T-helper 17 cell (primary cell): Measurements from ENCODE around the gene KRT74. TPM values are rescaled to one million over a fixed set of nuclear protein-coding genes. Genes with fewer than 3 reads are reported as not detected.

Experiments
- ATAC-seq: fragments of 150-1000 bp; cut with Tn5 transposase; 2 replicates; pipeline ENCODE4 v1.10.0; 2021; ENCODE audit warnings: mild to moderate bottlenecking, moderate library complexity
- DNase-seq, 3 donors: peaks; one replicate each; pipeline versions ENCODE4 v3.0.0 to v3.0.0-alpha.2; 2020 to 2021
- H3K9me3 ChIP-seq: one replicate; pipeline ENCODE4 v1.7.0; 2013; ENCODE audit warnings: low read length, mild to moderate bottlenecking; ENCODE audit not compliant: control insufficient read depth, poor library complexity, severe bottlenecking
- H3K27ac Mint-ChIP-seq: one replicate; pipeline ENCODE4 v1.8.0; 2022; ENCODE audit warnings: mild to moderate bottlenecking, moderate library complexity, mixed read lengths
- H3K27me3 Mint-ChIP-seq: one replicate; pipeline ENCODE4 v1.8.0; 2022; ENCODE audit warnings: mixed read lengths
- H3K36me3 Mint-ChIP-seq: one replicate; pipeline ENCODE4 v1.8.0; 2022; ENCODE audit warnings: low read depth, mixed read lengths
- H3K4me1 Mint-ChIP-seq: one replicate; pipeline ENCODE4 v1.8.0; 2022; ENCODE audit warnings: mild to moderate bottlenecking, mixed read lengths
- H3K4me3 Mint-ChIP-seq: one replicate; pipeline ENCODE4 v1.8.0; 2022; ENCODE audit warnings: mild to moderate bottlenecking, moderate library complexity, mixed read lengths
- total RNA-seq, 4 donors: library from RNA in 2 of 4; stranded (reverse) in 2 of 4; gene quantifications; one replicate each; pipeline ENCODE4 v1.2.3 and lab custom pipeline; 2022 to 2026

Gene KRT74
- total RNA-seq, 2 donors from 2014 or later = not detected

DNA sequence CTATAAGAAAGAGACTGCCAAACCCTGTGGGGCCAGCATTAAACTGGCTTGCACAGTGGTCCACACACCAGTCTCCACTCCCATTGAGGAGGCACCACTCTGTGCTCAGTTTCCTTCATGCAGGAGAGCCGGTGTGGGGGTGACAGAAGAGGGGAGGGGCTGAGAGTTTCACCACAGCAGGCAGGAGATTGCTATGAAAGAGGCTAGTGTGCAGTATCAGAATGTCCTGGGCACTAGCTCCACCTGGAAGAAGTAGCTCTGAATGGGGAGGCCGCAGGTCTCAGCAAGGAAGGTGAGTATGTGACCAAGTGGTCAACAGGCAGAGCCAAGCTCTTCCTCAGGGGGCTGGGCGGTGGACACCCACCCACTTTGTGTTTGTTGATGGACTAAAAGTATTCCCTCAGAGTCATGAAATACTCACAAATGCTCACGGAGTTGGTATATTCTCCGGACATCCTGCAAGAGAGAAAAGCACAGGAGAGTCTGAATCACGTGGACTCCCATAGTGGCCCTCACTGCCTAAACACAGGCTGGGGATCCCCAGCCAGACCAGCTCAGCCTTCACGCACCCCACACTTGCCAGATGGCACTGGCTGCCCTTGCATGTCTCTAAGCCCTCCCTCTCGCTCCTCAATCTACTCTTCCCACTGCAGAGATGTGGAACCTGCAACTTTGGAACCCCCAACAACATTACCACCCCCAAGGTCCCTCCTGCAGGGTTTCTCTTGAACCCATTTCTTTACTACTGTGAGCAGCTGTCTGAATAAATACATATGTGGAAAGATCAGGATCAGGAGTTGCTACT, 35.4 kb upstream of the KRT74 start:
- peaks cover 25% of the 10 kb centered on the region for H3K27me3 Mint-ChIP-seq
- no peaks in the 10 kb centered on the region for H3K9me3 ChIP-seq
- H3K27ac Mint-ChIP-seq = no peak overlapping the region
- DNase-seq (no peak), ATAC-seq (no peak)
- H3K4me3 Mint-ChIP-seq = no peak overlapping the region
- peaks cover 2% of the 10 kb centered on the region for H3K36me3 Mint-ChIP-seq
- peaks cover 31% of the 10 kb centered on the region for H3K4me1 Mint-ChIP-seq

DNA sequence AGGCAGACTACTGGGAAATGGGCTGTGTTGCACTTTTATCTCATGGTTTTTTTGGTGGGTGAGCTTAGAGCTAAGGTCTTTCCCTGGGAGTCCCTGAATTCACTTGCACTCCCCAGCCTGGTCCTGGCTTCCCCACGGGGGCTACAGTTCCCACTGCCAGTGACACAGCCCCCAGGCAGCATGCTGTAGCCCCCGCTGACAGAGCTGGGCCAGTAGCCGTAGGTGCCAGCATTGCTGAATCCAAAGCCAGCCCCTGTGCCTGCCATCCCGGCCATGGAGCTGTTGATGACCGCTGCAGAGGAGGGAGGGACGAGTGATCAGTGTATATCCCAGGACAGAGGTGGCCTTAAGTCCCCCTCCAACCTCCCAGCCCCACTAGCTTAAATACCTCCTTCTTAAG, 34.5 kb upstream of the KRT74 start:
- H3K27ac Mint-ChIP-seq = peak overlapping the region; percentile 61
- H3K9me3 ChIP-seq = no peaks in the 10 kb centered on the region
- H3K4me1 Mint-ChIP-seq = peaks cover 28% of the 10 kb centered on the region
- peaks cover 26% of the 10 kb centered on the region for H3K27me3 Mint-ChIP-seq
- no peak for DNase-seq
- H3K4me3 Mint-ChIP-seq = no peak overlapping the region
- ATAC-seq = no peak
- peaks cover 2% of the 10 kb centered on the region for H3K36me3 Mint-ChIP-seq

DNA sequence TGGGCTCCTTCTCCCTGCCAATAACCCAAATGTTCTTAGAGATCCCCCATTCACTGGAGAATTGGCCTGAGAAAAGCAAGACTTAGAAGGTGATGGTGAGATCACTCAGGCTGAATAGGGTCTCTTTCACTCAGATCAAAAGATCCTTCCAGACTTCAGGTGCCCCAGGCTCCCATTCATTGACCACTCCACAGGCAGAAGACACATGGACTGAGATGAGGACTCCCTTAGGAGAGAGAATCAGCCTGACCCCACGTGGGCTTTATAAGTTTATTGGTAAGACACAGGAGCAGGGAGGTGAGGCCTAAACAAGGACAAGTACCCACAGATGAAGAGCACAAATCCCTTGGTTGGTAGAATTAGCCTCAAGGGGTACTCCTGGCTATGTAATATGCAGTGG, 33.7 kb upstream of the KRT74 start:
- ATAC-seq = no peak
- DNase-seq = no peak
- peaks cover 32% of the 10 kb centered on the region for H3K4me1 Mint-ChIP-seq
- peaks cover 34% of the 10 kb centered on the region for H3K27me3 Mint-ChIP-seq
- peak overlapping the region; percentile 61 for H3K27ac Mint-ChIP-seq
- H3K9me3 ChIP-seq = no peaks in the 10 kb centered on the region
- H3K36me3 Mint-ChIP-seq = peaks cover 2% of the 10 kb centered on the region
- H3K4me3 Mint-ChIP-seq = peak overlapping the region; percentile 10

DNA sequence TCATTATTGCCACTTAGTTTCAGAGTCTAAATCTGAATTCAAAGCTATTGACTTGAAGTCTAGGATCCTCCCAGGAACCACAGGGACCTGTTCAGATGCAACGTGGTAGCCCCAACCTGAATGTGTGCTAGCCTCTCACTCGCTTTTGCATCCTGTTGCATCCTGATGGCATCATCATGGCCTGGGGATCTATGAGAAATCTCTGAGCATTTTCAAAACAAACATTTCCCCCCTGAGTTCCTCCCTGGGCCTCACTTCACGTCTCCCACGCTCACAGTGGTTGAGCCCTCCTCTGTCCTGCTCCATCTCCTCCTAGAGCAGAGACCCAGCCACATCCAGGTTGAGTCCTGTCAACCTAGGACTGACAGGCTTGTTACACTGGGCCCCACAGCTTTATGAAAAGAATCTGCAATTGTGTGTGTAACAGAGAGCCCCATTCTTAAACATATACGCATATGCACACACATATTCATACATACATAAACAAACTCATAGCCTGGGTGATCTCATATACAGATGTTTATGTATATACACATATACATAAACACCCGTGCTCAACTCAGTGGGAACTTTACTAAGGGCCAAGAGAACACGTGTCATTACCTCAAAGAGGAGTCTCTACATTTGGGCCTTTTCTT, 33.1 kb upstream of the KRT74 start:
- DNase-seq (no peak), ATAC-seq (no peak)
- Mint-ChIP-seq H3K36me3 (peaks cover 2% of the 10 kb centered on the region), H3K27me3 (peaks cover 33% of the 10 kb centered on the region), H3K4me1 (peaks cover 32% of the 10 kb centered on the region), H3K4me3 (no peak overlapping the region), H3K27ac (no peak overlapping the region)
- no peaks in the 10 kb centered on the region for H3K9me3 ChIP-seq

DNA sequence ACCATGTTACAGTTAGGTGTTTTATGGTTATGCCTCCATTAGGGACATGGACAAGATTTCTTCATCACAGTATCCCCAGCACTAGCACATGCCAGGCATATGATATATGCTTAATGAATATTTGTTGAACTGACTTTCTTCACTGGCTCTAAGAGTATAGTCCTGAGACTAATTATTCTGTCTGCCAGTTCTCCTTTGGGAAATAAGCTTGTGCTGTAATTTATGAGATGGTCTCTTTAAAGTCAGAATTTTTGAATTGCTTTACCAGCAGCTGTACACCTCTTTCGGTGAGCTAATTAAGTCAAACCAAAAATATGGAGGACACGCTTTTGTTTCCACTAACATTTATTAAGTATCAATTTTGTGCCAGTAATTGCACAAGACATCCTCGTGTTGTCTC, 32.5 kb upstream of the KRT74 start:
- no peak overlapping the region for H3K27ac Mint-ChIP-seq
- no peak for DNase-seq
- H3K4me3 Mint-ChIP-seq = peak overlapping the region; percentile 1
- H3K36me3 Mint-ChIP-seq = peaks cover 2% of the 10 kb centered on the region
- no peak for ATAC-seq
- H3K4me1 Mint-ChIP-seq = peaks cover 29% of the 10 kb centered on the region
- H3K27me3 Mint-ChIP-seq = peaks cover 33% of the 10 kb centered on the region
- no peaks in the 10 kb centered on the region for H3K9me3 ChIP-seq

DNA sequence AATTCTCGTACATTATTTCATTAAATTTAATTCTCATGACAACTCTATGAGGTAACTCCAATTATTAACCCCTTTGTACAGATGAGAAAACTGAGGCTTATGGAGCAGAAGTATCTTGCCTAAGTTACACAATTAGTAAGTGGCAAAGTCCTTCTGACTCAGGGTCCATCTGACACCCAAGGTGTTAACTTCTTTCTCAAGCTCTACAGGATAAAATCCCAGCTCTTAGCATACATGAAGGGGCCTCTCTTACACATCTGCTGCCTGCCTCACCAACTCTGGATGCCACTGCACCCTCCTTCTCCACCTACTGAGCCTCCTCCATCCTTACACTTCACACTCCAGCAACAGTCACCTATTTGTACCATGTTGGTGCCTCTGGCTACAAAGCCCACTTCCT, 31.9 kb upstream of the KRT74 start:
- H3K36me3 Mint-ChIP-seq = peaks cover 2% of the 10 kb centered on the region
- no peak overlapping the region for H3K27ac Mint-ChIP-seq
- peaks cover 33% of the 10 kb centered on the region for H3K27me3 Mint-ChIP-seq
- H3K4me1 Mint-ChIP-seq = peaks cover 25% of the 10 kb centered on the region
- ATAC-seq (no peak), DNase-seq (no peak)
- peak overlapping the region; percentile 1 for H3K4me3 Mint-ChIP-seq
- H3K9me3 ChIP-seq = no peaks in the 10 kb centered on the region

DNA sequence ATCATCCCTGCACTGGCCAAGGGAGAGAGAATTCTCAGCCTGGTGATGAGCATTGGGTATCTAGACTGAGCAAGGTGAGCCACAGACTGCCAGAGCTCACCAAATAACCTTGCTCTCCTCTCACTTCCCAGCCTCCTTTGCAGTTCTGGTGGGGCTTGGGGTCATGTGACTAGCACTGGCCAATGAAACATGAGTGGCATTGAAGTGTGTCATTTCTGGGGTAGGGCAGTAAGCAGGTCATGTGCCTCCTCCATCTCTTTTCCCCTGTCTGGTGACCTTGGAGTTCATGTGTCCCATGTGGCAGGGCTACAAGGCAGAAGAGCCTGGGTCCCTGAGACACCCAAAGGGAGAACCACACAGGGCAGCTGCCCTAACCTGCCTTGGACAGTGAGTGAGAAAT, 31.2 kb upstream of the KRT74 start:
- DNase-seq (no peak), ATAC-seq (no peak)
- H3K9me3 ChIP-seq = no peaks in the 10 kb centered on the region
- Mint-ChIP-seq H3K27ac (peak overlapping the region; percentile 43), H3K4me3 (no peak overlapping the region), H3K4me1 (peaks cover 25% of the 10 kb centered on the region), H3K36me3 (peaks cover 5% of the 10 kb centered on the region), H3K27me3 (peaks cover 40% of the 10 kb centered on the region)

DNA sequence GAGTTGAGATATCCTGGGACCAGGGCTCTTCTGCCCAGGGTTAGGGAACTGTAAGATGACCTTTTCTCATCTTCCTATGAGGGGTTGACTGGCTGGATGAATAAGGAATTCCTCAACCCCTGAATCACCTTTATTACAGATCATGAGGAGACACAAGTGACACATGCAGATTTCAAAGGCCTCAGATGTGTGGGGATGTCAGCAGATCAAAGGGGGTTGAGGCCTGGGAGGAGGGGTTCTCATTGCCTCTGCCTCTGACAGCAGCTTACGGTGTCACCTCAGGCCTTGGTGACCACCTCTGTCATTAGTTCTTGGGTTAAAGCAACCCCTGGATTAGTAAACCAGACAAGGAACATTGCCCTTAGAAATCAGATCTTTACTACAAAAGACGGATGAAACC, 29.7 kb upstream of the KRT74 start:
- Mint-ChIP-seq H3K36me3 (peaks cover 5% of the 10 kb centered on the region), H3K27me3 (peaks cover 47% of the 10 kb centered on the region), H3K27ac (peak overlapping the region; percentile 48), H3K4me1 (peaks cover 20% of the 10 kb centered on the region), H3K4me3 (no peak overlapping the region)
- no peaks in the 10 kb centered on the region for H3K9me3 ChIP-seq
- DNase-seq (no peak), ATAC-seq (peak; percentile 36)

DNA sequence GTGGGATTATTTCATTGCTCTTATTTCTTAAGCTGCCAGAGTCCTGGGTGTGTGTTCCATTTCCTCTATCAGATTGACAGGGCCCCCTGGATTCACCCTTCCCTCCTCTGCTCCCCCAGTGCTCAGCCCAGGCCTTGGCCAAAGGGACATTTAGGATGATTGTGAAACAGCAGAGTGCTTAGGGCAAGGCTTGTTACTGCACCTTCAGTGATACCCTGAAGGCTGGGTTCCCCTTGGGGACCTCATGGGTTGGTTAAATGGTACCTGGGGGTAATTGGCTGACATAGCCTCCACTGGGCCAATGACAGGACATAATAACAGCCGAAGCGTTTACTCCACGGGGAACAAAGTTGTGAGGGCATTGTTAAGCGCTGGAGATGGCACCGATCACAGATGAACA, 28.9 kb upstream of the KRT74 start:
- no peak for DNase-seq
- no peak overlapping the region for H3K4me3 Mint-ChIP-seq
- no peaks in the 10 kb centered on the region for H3K9me3 ChIP-seq
- ATAC-seq = no peak
- peaks cover 5% of the 10 kb centered on the region for H3K36me3 Mint-ChIP-seq
- peak overlapping the region; percentile 48 for H3K27ac Mint-ChIP-seq
- peaks cover 20% of the 10 kb centered on the region for H3K4me1 Mint-ChIP-seq
- H3K27me3 Mint-ChIP-seq = peaks cover 52% of the 10 kb centered on the region

DNA sequence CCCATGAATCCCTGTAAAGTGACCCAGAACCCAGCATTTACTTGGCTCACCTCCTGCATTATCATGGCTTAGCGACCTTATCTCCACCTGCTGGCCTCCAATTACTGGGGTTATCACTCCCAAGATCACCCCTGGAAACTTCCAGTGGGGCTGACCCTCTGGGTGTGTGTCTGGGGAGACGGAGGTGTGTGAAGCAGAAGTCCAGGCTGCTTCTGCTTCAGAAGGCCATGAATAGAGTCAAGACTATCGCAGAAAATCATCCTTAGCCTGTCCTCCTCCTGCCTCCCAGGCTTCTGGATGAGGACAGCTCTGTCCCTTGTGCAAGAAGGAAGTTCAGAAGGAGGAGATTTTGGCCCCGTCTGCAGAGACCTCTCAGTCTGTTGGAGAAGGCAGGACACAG, 28.0 kb upstream of the KRT74 start:
- DNase-seq (no peak), ATAC-seq (no peak)
- H3K9me3 ChIP-seq = no peaks in the 10 kb centered on the region
- peaks cover 3% of the 10 kb centered on the region for H3K36me3 Mint-ChIP-seq
- no peak overlapping the region for H3K27ac Mint-ChIP-seq
- peaks cover 45% of the 10 kb centered on the region for H3K27me3 Mint-ChIP-seq
- H3K4me1 Mint-ChIP-seq = peaks cover 16% of the 10 kb centered on the region
- no peak overlapping the region for H3K4me3 Mint-ChIP-seq

DNA sequence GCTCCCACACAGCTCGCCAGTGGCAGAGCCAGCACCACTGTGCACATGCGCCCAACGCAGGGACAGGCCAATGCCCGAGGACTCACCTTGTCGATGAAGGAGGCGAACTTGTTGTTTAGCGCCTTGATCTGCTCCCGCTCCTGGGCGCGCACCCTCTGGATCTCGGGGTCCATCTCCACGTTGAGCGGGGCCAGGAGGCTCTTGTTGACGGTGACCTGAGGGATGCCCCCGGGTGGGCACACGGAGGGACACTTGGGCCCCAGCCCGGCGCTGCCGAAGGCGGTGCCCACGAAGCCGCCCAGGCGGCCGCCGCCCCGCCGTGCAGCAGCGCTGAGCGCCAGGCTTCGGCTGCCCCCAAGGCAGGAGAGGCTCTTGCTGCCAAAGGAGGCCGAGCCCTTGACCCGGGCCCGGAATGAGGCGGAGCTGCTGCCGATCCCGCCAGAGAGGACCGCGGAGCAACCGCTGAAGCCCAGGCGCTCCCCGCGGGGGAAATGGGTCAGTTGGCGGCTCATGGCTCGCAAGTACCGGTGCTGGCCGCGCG, 27.4 kb upstream of the KRT74 start, which contains the start of gene KRT72:
KRT72 (minus strand) TSS at position 523 of the 541 bp plus-strand sequence; CDS start at position 512, 11 bp downstream.
- Mint-ChIP-seq H3K36me3 (peaks cover 2% of the 10 kb centered on the region), H3K4me3 (no peak within 1 kb of the TSS), H3K27ac (no peak within 1 kb of the TSS), H3K27me3 (peaks cover 41% of the 10 kb centered on the region), H3K4me1 (peaks cover 16% of the 10 kb centered on the region)
- DNase-seq (no peak), ATAC-seq (no peak)
- H3K9me3 ChIP-seq = no peaks in the 10 kb centered on the region

DNA sequence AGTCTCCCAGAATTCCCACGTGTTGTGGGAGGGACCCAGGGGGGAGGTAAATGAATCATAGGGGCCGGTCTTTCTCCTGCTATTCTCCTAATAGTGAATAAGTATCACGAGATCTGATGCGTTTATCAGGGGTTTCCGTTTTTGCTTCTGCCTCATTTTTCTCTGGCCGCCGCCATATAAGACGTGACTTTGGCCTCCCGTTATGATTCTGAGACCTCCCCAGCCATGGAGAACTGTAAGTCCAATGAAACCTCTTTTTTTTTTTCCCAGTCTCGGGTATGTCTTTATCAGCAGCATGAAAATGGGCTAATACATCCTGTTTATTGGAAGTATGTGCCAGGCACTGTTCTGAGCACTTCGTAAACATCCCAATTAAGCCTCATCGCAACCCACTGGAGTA, 26.8 kb upstream of the KRT74 start:
- no peak overlapping the region for H3K4me3 Mint-ChIP-seq
- peaks cover 46% of the 10 kb centered on the region for H3K27me3 Mint-ChIP-seq
- ATAC-seq (no peak), DNase-seq (no peak)
- peaks cover 2% of the 10 kb centered on the region for H3K36me3 Mint-ChIP-seq
- peaks cover 12% of the 10 kb centered on the region for H3K4me1 Mint-ChIP-seq
- no peak overlapping the region for H3K27ac Mint-ChIP-seq
- H3K9me3 ChIP-seq = no peaks in the 10 kb centered on the region

DNA sequence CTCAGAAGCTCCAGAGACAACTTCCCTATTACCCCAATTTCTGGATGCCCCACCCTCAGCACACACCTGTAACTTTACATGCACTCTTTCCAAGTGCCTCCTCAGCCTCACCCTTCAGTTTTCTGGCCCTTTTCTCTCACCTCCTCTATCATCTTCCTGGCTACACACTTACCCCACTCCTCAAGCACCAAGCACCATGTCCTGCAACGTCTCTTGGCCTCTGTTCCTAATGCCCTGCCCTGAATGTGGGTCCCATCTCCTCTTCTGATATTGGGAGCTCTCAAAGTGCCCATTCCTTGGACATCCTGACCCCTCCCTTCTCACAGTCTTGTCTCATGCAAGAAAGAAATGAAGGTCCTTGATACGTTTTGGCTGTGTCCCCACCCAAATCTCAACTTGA, 26.4 kb upstream of the KRT74 start:
- peaks cover 9% of the 10 kb centered on the region for H3K4me1 Mint-ChIP-seq
- DNase-seq = no peak
- no peak overlapping the region for H3K27ac Mint-ChIP-seq
- no peak overlapping the region for H3K4me3 Mint-ChIP-seq
- no peak for ATAC-seq
- H3K9me3 ChIP-seq = no peaks in the 10 kb centered on the region
- peaks cover 2% of the 10 kb centered on the region for H3K36me3 Mint-ChIP-seq
- H3K27me3 Mint-ChIP-seq = peaks cover 46% of the 10 kb centered on the region
